ENCODE measurements around the gene TACSTD2.
"Not testable (repeated sequence)": the region's sequence is repeated elsewhere in the genome, so short reads cannot be mapped to it uniquely, and the experiment has no call there.

The TACSTD2 gene

DNA sequence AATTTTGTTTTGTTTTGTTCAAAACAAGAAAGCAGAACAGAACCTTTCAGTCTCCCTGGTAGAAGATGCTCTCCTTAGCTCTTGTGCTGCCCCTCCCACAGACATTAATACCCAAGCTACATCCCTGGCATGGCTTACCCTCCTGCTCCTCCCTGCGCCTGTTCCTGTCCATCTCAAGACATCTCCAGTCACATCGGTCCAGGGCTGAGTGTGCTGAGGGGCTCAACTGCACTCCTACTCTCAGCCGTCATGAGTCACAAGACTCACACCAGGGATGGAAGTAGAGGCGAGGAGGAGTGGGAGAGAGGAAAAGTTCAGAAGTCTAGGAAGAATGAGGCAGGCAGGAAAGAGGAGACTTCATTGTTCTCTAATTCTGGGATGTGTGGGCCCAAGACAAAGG, 9.2 kb upstream of the TACSTD2 start:
- no peak for DNase-seq

DNA sequence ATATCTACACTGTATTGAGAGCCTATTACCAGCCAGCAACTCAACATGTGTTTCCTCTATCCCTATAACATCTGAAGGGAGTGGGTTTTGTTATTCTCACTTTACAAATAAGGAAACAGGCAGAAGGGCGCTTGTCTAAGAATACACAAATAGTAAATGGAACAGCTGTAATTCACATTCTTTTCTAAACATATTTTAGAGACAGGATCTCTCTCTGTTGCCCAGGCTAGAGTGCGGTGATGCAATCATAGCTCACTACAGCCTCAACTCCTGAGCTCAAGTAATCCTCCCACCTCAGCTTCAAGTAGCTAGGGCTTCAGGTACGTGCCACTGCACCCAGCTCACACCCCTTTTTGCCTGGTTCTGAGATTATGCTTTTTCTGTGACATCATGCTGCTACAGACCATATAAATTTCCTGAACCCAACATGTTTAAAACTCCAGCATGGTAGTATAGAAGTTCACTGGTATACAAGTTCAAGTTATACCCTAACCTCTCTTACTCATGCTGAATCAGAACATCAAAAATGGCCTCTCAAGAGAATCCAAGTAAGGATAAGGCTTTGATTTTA, 8.6 kb upstream of the TACSTD2 start:
- no peak for DNase-seq

DNA sequence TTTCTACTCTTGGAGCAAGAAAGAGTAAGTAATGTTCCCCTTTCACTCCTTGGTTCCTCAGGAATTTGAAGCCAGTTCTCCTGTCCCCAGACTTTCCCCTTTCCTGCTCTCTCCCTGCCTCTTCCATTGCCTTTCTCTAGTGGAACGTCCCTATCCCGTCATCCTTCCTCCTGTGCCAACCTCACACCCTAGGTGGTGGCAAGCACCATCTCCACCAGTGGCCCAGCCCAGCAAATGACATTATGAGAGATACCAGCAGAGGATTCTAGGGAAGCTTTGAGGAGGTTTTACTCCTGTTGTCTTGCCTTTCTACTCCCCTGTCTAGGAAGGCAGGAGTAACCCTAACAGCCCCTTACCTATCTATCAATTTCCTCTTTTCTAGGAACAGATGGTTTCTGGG, 8.1 kb upstream of the TACSTD2 start:
- no peak for DNase-seq

DNA sequence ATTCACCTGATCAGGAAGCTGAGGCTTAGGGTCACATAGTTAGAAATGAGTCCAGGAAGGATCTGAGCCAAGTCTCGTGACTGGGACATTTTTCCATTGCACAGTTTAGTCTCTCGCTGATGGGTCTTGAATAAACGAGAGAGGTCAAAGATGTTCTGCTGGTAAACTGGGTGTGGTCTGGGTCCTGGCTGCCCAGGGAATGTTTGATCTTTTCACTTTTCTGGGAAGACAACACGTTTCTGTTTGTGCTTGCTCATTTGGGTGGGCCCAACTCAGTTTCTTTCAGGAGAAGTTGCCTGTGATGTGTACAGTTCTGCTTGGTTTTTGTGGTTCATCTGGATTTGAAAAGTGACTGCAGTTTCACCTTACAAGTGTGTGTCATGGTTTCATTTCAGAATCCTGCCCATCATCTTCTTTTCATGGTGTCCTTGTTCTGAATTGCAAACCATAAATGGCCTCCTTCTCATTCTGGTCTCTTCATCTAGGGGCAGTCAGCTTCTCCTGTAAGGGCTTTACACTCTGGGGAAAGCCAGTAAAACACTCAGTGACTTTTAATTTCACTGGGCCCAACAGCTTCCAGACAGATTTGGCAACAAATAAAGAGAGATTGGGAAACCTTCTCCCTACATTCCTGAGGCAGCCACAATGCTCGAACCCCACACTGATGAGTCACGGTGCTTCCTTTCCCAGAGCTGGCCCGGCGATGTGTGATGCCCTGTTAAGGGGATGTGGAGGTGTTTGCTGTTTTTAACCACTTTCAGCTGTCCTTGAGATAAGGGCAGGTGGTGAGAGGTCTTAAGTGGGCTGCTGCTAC, 7.2 kb upstream of the TACSTD2 start:
- no peak for DNase-seq

DNA sequence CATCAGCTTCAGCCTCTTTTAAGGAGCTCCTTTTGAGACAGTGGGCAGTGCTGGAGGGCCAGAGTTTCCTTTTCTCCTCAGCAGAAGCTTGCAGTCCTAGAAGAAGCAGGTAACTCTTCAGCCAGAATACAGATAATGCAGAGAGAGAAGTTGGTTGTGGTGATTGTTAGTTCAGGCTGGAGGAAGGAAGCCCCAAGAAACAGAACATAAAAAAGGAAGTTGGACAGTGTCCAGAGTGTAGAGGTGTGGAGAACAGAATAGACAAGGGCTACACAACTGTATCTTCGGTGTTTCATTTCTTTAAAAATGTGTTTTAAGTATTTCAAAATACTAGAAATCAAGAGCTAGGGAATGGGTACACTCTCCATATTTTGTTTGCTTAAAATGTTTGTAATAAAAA, 6.4 kb upstream of the TACSTD2 start:
- DNase-seq = no peak

DNA sequence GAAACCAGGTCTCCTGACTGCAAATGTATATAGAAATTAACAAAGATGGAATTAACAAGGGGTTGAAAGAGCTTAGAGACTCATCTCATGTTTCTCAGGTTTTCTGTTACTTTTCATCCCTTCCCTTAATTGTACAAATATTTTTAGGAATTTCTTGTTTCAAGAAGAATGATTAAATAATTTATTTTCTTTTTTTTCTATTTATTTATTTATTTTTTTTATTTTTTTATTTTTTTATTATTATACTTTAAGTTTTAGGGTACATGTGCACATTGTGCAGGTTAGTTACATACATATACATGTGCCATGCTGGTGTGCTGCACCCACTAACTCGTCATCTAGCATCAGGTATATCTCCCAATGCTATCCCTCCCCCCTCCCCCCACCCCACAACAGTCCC, 5.1 kb upstream of the TACSTD2 start:
- DNase-seq = not testable (repeated sequence)

DNA sequence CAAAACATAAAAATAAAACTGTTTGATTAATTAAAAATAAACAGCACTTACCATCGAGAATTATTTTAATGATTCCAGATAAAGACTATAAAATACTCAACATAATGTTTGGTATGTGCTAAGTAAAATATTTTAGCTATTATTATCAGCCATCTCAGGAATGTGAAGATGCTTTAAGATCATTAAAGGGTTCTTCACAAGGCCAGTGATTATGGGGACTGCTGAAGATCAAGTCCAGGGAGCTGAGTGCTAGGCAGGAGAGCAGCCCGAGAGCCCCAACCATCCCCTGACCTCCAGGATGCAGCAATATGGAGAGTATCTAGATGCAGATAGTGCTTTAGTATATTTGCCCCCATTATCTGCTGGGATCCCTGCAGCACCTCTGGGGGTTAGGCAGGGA, 4.6 kb upstream of the TACSTD2 start:
- DNase-seq = no peak

DNA sequence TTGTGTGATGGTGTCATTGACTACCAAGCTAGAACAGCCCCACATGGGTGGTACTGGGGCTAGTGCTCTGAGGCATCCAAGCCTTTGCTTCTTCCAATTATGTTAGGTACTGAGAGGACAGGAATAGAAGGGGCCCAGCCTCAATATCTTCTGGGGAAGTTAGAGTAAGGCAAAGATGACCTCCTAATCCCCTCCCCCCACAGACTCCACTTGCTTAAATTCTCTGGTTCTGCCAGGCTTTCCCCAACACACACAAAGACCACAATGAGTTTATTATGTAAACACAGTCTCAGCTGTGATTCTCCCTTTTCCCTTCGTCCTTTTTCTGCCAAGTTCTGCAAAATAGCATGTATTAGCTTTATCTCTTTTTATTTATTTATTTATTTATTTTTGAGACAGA, 3.1 kb upstream of the TACSTD2 start:
- no peak for DNase-seq

DNA sequence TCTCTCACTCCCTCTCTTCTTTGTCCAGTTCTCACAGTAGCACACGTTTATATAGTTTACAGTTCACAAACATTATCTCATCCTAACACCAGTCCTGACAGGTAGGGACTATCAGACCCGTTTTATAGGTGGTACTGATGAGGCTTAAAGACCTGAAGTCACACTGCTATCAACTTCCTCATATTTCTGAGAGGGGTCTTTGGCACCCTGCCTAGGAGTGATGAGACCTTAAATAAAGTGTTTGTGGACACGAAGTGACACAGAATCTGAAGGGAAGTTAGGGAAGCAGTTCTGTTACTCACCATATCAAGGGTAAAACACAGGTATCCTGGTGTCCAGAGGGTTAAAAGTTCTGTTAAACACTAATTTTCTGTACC, 590 bp upstream of the TACSTD2 start:
- DNase-seq = no peak

DNA sequence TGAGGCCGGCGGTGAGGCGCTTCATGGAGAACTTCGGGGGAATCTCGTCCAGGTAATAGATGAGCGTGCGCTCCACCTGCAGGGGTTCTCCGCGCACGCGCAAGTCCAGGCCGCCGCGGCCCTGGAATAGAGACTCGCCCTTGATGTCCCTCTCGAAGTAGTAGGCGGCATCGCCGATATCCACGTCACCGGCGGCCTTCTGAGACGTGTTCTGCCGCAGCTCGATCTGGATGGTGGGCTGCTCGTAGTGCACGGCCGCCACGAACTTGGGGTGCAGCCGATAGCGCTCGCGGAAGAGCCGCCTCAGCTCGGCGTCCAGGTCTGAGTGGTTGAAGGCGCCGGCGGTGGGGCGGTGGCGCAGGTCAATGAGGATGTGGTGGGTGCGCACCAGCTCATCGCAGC, 726 bp downstream of the TACSTD2 start:
- DNase-seq = peak; percentile 15

DNA sequence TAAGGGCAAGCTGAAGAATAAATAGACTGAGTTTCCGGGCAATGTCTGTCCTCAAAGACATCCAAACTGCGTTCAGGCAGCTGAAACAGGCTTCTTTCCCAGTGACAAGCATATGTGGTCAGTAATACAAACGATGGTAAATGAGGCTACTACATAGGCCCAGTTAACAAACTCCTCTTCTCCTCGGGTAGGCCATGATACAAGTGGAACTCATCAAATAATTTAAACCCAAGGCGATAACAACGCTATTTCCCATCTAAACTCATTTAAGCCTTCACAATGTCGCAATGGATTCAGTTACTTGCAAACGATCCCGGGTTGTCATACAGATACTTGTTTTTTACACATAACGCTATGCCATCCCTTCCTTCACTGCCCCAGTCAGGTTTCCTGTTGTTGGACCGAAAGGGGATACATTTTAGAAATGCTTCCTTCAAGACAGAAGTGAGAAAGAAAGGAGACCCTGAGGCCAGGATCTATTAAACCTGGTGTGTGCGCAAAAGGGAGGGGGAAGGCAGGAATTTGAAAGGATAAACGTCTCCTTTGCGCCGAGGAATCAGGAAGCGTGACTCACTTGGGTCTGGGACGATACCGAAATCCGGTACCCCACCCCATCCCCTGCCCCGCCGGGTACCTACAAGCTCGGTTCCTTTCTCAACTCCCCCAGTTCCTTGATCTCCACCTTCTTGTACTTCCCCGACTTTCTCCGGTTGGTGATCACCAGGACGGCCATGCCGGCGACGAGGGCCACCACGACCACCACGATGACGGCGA, 1.3 kb downstream of the TACSTD2 start:
- no peak for DNase-seq

DNA sequence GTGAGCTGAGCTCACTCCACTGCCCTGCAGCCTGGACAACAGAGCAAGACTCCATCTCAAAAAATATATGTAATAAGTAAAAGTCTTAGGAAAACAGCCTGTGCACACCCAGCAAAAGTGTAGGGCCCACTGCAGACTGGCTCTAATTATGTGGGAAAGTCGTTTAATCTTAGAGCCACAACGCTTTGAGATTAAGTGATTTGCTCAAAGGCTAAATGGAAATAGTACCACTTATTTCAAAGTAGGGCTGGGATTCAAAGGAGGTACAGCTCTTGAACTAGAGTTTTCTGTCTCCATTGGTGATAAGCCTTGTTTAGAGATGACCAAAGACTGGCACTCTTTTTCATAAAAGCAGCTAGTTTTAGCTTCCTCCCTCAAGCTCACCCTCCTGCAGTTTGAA, 2.2 kb downstream of the TACSTD2 start:
- DNase-seq = no peak

DNA sequence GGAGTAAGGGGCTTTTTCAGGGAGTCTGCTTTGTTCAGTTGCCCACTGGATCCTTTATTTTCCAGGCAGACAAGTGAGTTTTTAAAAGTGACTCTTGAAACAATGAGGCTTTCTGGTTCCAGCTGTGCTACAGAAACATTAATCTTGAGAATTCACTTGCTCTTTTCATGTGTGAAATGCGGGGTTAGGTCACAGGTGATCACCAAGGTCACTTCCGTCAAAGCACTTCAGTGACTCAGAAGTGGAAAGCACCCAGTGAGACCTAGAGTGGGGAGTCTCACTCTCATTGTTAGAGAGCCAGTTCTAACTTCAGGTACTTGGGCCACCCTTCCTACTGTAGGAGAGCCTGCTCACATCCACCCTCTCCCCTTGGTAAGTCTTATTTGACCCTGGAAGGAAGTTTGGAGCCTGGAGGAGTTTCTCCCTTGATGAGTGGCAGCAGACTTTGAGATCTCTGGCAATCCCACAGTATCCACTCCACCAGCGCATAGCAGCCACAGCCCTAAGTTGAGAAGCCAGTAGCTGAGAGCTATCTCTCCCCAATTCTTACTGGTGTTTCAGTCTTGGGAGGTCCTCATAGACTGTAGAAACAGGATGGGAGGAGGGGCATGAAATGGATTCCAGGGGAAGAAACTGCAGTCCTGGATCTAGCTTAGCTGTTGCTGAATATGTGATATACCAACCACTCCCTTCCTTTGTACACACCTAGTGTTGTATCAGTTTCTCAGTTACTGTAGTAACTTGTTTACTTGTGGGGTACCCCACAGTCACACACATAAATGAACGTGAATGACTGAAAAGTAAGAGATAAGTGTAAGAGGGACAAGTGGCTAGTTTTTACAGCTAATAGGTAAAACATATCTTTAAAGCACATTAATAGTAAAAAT, 3.1 kb downstream of the TACSTD2 start:
- DNase-seq = peak; percentile 30

DNA sequence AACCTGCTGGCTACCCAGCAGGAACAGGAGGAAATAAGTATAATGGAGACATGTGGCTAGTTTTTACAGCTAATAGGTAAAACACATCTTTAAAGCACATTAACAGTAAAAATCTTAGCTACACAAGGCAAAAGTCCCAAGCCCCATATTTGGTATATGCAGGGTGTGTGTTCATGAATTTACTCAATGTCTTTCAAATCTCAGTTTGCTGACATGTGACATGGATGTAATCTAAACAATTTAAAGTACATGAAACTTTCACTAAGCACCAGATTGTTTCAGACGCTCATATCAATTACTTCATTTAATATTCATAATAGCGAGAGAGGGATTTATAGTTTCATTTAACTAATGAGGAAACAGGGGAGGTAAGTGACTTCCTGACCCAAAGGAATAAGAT, 3.9 kb downstream of the TACSTD2 start:
- DNase-seq = no peak

DNA sequence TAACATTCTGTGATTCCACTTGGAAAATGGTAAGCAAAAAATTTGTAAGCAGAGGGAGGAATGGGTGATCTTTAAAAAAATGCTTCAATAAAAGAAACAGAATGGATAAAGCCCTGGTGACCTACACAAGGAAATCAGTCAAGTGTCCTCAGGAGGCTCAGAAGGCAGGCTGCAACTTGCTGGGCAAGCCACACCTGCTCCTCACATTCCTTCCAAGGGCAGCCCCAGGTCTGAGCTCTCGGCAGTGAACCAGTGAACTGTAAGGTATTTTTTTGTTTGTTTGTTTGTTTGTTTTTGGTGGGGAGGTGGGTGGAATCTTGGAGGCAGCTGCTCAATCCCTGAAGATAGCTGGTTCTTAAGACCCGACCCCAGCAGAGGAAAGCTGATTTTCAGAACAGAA, 4.4 kb downstream of the TACSTD2 start:
- no peak for DNase-seq

DNA sequence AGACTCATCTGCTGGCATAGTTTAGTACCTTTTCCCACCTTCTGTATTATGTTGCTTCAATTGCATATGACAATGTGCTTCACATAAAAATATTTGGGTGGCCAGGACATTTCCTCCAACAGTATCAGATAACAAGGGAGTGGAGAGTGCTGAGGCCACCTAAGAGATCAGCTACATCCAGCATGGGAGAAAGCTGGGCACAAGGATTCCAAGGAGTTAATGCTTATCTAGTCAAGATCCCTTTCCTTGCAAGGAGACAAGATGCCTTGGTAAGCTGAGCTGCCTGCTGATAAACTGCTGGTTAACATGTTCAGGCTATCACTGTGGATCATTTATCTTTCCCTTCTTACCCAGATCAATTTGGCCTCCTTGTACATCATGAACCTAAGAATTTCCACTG, 5.4 kb downstream of the TACSTD2 start:
- no peak for DNase-seq

DNA sequence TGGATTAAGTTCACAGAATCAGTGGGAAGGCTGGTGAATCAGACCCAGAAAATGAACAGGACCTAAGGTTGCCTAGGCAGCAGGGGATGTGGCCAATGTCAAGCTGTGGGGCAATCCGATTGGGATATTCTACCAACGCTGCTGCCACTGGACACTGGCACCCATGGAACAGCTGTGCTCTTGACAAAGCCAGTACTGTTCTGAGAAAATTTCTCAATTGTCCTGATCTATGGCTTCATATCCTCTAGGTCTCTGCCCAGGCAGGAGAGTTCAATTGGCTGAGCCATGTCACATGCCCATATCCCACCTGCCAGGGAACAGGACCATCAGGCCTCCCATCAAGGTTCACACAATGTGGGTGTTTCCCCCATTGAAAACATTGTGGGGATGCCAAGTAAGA, 6.2 kb downstream of the TACSTD2 start:
- DNase-seq = no peak

DNA sequence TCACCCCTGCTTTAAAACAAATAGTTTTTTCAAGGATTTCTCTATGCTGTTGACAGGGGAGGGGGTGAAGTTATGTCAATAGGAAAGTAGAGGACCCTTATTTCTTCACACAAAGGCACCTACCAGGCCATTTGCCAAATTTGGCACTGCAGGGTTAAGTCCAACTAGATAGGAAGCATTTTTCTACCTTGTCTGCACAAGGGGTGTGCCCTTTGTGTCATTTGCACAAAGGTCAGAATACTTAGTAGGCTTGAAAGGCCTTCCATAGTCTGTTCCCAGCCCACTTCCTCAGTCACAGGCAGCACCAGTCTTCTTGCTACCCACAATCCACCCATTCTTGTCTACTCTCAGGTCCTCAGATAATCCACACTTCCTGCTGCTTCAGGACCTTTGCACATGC, 7.0 kb downstream of the TACSTD2 start:
- DNase-seq = no peak

DNA sequence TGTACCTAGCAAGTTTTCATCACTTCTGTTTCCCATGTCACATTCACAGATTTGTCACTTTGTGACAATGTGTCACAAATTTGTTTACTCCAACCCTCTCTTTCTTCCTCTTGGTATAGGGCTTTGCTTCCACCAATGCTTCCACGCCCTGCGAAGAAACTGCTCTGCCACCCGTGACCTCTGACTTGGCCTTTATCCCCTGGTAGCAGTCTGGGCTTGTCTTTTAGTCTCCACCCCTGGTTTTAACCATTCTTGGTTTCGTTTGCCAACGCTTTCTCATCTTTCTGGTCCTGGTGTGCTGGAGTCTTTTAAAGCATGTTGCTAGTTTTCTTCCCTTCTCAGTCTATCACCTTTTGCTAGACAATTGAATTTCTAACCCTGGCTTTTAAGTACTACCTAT, 8.1 kb downstream of the TACSTD2 start:
- no peak for DNase-seq

DNA sequence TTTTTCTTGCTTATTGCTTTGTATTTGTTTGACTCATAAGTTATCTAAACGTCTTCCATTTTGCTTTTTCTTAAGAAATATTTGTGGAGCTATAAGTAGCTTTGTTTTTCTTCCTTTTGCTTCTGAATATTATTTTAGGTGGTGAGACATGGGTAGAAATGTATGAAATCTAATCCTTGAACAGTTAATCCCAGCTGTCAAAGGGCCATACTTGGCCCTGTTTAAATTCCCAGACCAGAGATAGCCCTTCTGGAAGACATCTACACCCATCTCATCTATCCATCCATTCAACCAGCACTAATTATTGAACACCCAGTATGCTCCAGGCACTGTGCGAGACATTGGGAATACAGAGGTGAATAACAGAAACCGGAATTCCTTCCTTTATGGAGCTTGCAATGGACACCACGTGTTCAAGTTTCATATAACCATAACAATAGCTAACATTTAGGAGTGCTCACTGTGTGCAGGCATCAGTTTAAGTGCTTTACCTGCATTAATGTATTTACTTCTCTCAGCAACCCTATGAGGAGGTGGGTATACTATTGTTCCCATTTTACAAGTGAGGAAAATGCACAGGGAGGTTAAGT, 8.7 kb downstream of the TACSTD2 start:
- no peak for DNase-seq

DNA sequence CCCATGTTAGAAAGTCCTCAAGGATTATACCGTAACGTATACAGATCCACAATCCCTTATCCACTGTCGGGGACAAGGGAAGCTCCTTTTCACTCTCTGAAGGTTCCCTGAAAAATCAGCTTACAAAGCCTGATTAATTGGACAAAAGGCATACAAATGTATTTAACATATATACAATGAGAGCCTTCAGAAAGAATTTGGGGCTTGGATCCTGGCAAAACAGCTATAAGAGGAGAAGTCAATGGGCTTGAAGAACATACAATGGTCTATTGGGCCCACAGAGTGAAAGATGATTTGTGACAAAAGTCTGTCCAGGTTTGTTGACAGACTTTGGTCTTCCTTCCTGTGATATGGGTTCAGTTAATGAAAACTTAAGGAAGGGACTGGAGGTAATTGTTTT, 10.7 kb downstream of the TACSTD2 start:
- no peak for DNase-seq

DNA sequence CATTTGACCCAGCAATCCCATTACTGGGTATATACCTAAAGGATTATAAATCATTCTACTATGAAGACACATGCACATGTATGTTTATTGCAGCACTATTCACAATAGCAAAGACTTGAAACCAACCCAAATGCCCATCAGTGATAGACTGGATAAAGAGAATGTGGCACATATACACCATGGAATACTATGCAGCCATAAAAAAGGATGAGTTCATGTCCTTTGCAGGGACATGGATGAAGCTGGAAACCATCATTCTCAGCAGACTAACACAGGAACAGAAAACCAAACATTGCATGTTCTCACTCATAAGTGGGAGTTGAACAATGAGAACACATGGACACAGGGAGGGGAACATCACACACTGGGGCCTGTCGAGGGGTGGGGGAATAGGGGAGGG, 13.3 kb downstream of the TACSTD2 start:
- not testable (repeated sequence) for DNase-seq

DNA sequence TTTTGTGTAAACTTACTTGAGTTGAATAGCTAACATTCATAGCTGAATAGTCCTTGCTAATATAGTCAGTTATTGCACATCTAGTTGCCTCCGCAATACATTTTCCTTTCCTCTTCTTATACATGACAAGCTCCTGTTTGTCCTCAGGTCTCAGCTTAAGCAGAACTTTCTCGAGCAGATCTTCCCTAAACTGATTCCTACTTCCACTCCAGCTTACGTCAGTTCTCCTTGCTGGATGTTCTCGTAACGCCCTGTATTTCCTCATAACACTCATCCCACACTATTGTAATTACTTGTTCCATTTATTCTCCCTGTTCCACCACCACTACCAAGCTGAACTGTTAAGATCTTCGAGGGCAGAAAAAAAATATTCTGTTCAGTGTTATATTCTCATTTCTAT, 15.4 kb downstream of the TACSTD2 start:
- no peak for DNase-seq
